H9 (cell line): ENCODE results near the gene CDK17. TPM values are rescaled to one million over a fixed set of nuclear protein-coding genes. Genes with fewer than 3 reads are reported as not detected.

Source experiments
- DNase-seq: peaks from one replicate; pipeline ENCODE4 v3.0.0-alpha.2; 2017
- H2AFZ ChIP-seq: one replicate; pipeline ENCODE4 v1.6.1; 2013; ENCODE audit warnings: mild to moderate bottlenecking, low read length, control low read depth, moderate library complexity
- H2AK5ac ChIP-seq: 2 replicates; pipeline ENCODE4 v1.6.1; 2013; ENCODE audit warnings: low read length, control low read depth, mixed read lengths; ENCODE audit not compliant: insufficient read length
- H2BK120ac ChIP-seq: one replicate; pipeline ENCODE4 v1.6.1; 2013; ENCODE audit warnings: low read depth, mild to moderate bottlenecking, low read length, control low read depth, inconsistent platforms; ENCODE audit not compliant: poor library complexity, severe bottlenecking
- H2BK12ac ChIP-seq: 2 replicates; pipeline ENCODE4 v1.6.1; 2013; ENCODE audit warnings: low read length, control low read depth, mixed read lengths, low read depth; ENCODE audit not compliant: insufficient read length
- H2BK15ac ChIP-seq: 2 replicates; pipeline ENCODE4 v1.6.1; 2013; ENCODE audit warnings: low read depth, low read length, control low read depth
- H2BK20ac ChIP-seq: one replicate; pipeline ENCODE4 v1.6.1; 2013; ENCODE audit warnings: low read depth, mild to moderate bottlenecking, low read length, control low read depth, inconsistent platforms; ENCODE audit not compliant: poor library complexity, severe bottlenecking
- H2BK5ac ChIP-seq: 2 replicates; pipeline ENCODE4 v1.6.1; 2013; ENCODE audit warnings: low read length, control low read depth, mixed read lengths; ENCODE audit not compliant: insufficient read length
- H3K14ac ChIP-seq: 2 replicates; pipeline ENCODE4 v1.6.1; 2013; ENCODE audit warnings: low read length, control low read depth; ENCODE audit not compliant: insufficient read depth
- H3K18ac ChIP-seq: 2 replicates; pipeline ENCODE4 v1.6.1; 2013; ENCODE audit warnings: low read depth, mild to moderate bottlenecking, mixed read lengths, low read length, control low read depth; ENCODE audit not compliant: insufficient read length
- H3K23ac ChIP-seq: 2 replicates; pipeline ENCODE4 v1.6.1; 2013; ENCODE audit warnings: low read length, control low read depth, mixed read lengths, low read depth; ENCODE audit not compliant: insufficient read length
- H3K23me2 ChIP-seq: 2 replicates; pipeline ENCODE4 v1.6.1; 2013; ENCODE audit warnings: low read depth, mild to moderate bottlenecking, mixed read lengths, low read length, control low read depth; ENCODE audit not compliant: insufficient read length, poor library complexity, severe bottlenecking
- H3K27ac ChIP-seq: 2 replicates; pipeline ENCODE4 v1.5.1; 2013; ENCODE audit warnings: low read length, control low read depth, mixed read lengths, low read depth; ENCODE audit not compliant: insufficient read length
- H3K27me3 ChIP-seq: 2 replicates; pipeline ENCODE4 v1.6.1; 2013; ENCODE audit warnings: low read length, control low read depth, inconsistent platforms; ENCODE audit not compliant: insufficient read depth
- H3K4ac ChIP-seq: 2 replicates; pipeline ENCODE4 v1.6.1; 2013; ENCODE audit warnings: low read depth, mild to moderate bottlenecking, control low read depth, inconsistent platforms, low read length, moderate library complexity
- H3K4me1 ChIP-seq: 2 replicates; pipeline ENCODE4 v1.6.1; 2013; ENCODE audit warnings: low read length, control low read depth, inconsistent platforms; ENCODE audit not compliant: insufficient read depth
- H3K4me2 ChIP-seq: 2 replicates; pipeline ENCODE4 v1.6.1; 2013; ENCODE audit warnings: low read length, control low read depth, mixed read lengths; ENCODE audit not compliant: insufficient read length, insufficient read depth
- H3K56ac ChIP-seq: 2 replicates; pipeline ENCODE4 v1.6.1; 2013; ENCODE audit warnings: low read depth, mild to moderate bottlenecking, mixed read lengths, low read length, control low read depth; ENCODE audit not compliant: insufficient read length
- H3K79me1 ChIP-seq: 2 replicates; pipeline ENCODE4 v1.6.1; 2013; ENCODE audit warnings: low read depth, mild to moderate bottlenecking, moderate library complexity, low read length, control low read depth, inconsistent platforms; ENCODE audit not compliant: insufficient read depth, poor library complexity, severe bottlenecking
- H3K79me2 ChIP-seq: 2 replicates; pipeline ENCODE4 v1.6.1; 2013; ENCODE audit warnings: low read length, control low read depth, inconsistent platforms; ENCODE audit not compliant: insufficient read depth
- H3K9ac ChIP-seq: 2 replicates; pipeline ENCODE4 v1.6.1; 2013; ENCODE audit warnings: low read length, control low read depth, mixed read lengths; ENCODE audit not compliant: insufficient read length; ENCODE audit errors: extremely low read depth
- H3K9me3 ChIP-seq: one replicate; pipeline ENCODE4 v1.6.1; 2013; ENCODE audit warnings: low read depth, low read length, inconsistent platforms; ENCODE audit not compliant: control insufficient read depth
- H3T11ph ChIP-seq: one replicate; pipeline ENCODE4 v1.6.1; 2013; ENCODE audit warnings: mild to moderate bottlenecking, low read length, control low read depth, inconsistent platforms
- H4K20me1 ChIP-seq: one replicate; pipeline ENCODE4 v1.6.1; 2013; ENCODE audit not compliant: control insufficient read depth, insufficient read length, insufficient read depth
- H4K5ac ChIP-seq: 2 replicates; pipeline ENCODE4 v1.6.1; 2013; ENCODE audit warnings: low read depth, mild to moderate bottlenecking, mixed read lengths, low read length, control low read depth; ENCODE audit not compliant: insufficient read length
- H4K8ac ChIP-seq: replicated peaks from 2 replicates; pipeline ENCODE4 v1.6.1; 2013; ENCODE audit warnings: low read length, control low read depth, mixed read lengths, low read depth; ENCODE audit not compliant: insufficient read length
- H4K91ac ChIP-seq: 2 replicates; pipeline ENCODE4 v1.6.1; 2013; ENCODE audit warnings: low read depth, mild to moderate bottlenecking, moderate library complexity, mixed read lengths, low read length, control low read depth; ENCODE audit not compliant: insufficient read length
- H3K27ac Mint-ChIP-seq, 3 experiments: 2 replicates in 2 of 3; 3 replicates in 1 of 3; pipeline ENCODE4 v1.8.0; 2020 to 2021; ENCODE audit warnings: mixed read lengths in 3 of 3, mild to moderate bottlenecking in 1 of 3, moderate library complexity in 1 of 3
- H3K27me3 Mint-ChIP-seq: 2 replicates; pipeline ENCODE4 v1.8.0; 2021; ENCODE audit warnings: low read depth, mild to moderate bottlenecking, moderate library complexity, mixed read lengths
- H3K36me3 Mint-ChIP-seq, 3 experiments: 2 replicates in 2 of 3; 3 replicates in 1 of 3; pipeline ENCODE4 v1.8.0; 2020 to 2021; ENCODE audit warnings: low read depth in 3 of 3, mixed read lengths in 3 of 3; ENCODE audit not compliant: insufficient read depth in 1 of 3
- H3K4me1 Mint-ChIP-seq, 2 experiments: 2 replicates each; pipeline ENCODE4 v1.8.0; 2020; ENCODE audit warnings: mixed read lengths in 2 of 2
- H3K4me3 Mint-ChIP-seq, 2 experiments: 2 replicates in 1 of 2; 3 replicates in 1 of 2; pipeline ENCODE4 v1.8.0; 2020 to 2021; ENCODE audit warnings: mild to moderate bottlenecking in 2 of 2, mixed read lengths in 2 of 2, moderate library complexity in 1 of 2
- H3K9me3 Mint-ChIP-seq, 2 experiments: 2 replicates in 1 of 2; 3 replicates in 1 of 2; pipeline ENCODE4 v1.8.0; 2020; ENCODE audit warnings: mild to moderate bottlenecking in 2 of 2, mixed read lengths in 2 of 2, moderate library complexity in 1 of 2
- WGBS: extraction: QIAGEN DNeasy Blood & Tissue Kit; methylation state at CpG from one replicate; pipeline ENCODE4 v1.1.7; 2013; ENCODE audit warnings: missing lambda C conversion rate, low lambda C conversion rate, mixed read lengths; ENCODE audit not compliant: insufficient read length; ENCODE audit errors: extremely low coverage; 5-methylcytosine and 5-hydroxymethylcytosine counted together
- total RNA-seq: library from RNA; stranded (reverse); gene quantifications from 2 replicates; pipeline ENCODE4 v1.2.1, GENCODE V29; 2021
- TF ChIP-seq, protein P1 (sequence below): fragments of 200-600 bp; sonication (generic); conservative IDR thresholded peaks from 3 replicates; pipeline ENCODE4 v1.8.0; 2021; ENCODE audit warnings: antibody characterized with exemption, mild to moderate bottlenecking

The CDK17 gene
- total RNA-seq, 1 experiment from 2014 or later = 28.8 TPM

DNA sequence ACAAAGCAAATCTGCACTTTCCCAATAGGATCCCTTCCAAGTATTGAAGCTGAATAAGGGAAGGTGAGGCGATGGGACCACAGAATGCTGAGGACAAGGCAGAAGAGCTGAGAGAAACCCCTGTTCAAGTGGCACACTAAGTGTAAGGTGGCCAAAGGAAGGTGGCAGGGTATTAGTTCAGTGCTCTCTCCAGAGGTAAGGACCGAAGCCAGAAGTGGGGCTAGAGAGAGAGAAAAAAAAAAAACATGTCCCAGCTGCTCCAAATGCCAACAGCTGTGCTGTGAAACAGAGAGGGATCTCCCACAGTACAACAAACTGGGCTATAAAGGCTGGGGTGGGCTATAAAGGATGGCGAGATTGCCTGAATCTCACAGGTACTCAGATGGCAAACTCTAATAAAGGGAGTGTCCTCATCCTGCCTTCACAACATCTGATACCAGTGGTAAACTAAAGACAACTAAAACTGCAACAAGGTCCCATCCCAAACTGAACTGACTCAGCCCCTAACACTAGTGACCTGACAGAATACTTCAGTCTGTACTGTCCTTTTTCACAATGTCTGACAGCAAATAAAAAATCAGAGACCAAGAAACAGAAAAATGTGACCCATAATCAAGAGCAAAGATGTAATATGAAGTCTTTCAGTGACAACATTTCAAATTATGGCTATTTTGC, 47.9 kb downstream of the CDK17 start:
- H2BK15ac ChIP-seq = no peak overlapping the region
- no peak overlapping the region for H3K23ac ChIP-seq
- no peak overlapping the region for H3K14ac ChIP-seq
- no CpG with 5 or more reads among the region's 3 CpGs for WGBS
- H3K56ac ChIP-seq = no peak overlapping the region
- H2BK20ac ChIP-seq = no peak overlapping the region
- H3T11ph ChIP-seq = no peak overlapping the region
- H3K79me1 ChIP-seq = no peaks in the 10 kb centered on the region
- H3K4me1 ChIP-seq = no peaks in the 10 kb centered on the region
- no peak for DNase-seq
- no peak overlapping the region for H3K18ac ChIP-seq
- Mint-ChIP-seq H3K36me3 (no peaks in the 10 kb centered on the region), H3K9me3 (no peaks in the 10 kb centered on the region), H3K27me3 (no peaks in the 10 kb centered on the region), H3K4me3 (no peak overlapping the region), H3K4me1 (peaks cover 13 to 21% of the 10 kb centered on the region in 2 experiments), H3K27ac (no peak overlapping the region; a peak in 2 of 7 replicates)
- H4K8ac ChIP-seq = no peak overlapping the region
- no peak overlapping the region for H3K27ac ChIP-seq
- H2BK120ac ChIP-seq = no peak overlapping the region
- TF ChIP-seq, protein P1, sequence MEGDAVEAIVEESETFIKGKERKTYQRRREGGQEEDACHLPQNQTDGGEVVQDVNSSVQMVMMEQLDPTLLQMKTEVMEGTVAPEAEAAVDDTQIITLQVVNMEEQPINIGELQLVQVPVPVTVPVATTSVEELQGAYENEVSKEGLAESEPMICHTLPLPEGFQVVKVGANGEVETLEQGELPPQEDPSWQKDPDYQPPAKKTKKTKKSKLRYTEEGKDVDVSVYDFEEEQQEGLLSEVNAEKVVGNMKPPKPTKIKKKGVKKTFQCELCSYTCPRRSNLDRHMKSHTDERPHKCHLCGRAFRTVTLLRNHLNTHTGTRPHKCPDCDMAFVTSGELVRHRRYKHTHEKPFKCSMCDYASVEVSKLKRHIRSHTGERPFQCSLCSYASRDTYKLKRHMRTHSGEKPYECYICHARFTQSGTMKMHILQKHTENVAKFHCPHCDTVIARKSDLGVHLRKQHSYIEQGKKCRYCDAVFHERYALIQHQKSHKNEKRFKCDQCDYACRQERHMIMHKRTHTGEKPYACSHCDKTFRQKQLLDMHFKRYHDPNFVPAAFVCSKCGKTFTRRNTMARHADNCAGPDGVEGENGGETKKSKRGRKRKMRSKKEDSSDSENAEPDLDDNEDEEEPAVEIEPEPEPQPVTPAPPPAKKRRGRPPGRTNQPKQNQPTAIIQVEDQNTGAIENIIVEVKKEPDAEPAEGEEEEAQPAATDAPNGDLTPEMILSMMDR = no peak
- H2BK12ac ChIP-seq = no peak overlapping the region
- no peak overlapping the region for H2BK5ac ChIP-seq
- H3K4me2 ChIP-seq = no peak overlapping the region
- H4K91ac ChIP-seq = no peak overlapping the region
- no peak overlapping the region for H3K4ac ChIP-seq
- H3K9me3 ChIP-seq = no peaks in the 10 kb centered on the region
- no peak overlapping the region for H3K9ac ChIP-seq
- H2AFZ ChIP-seq = no peak overlapping the region
- H4K5ac ChIP-seq = no peak overlapping the region
- H3K79me2 ChIP-seq = peaks cover 2% of the 10 kb centered on the region; the same call in 1 of the 2 replicates
- no peaks in the 10 kb centered on the region for H4K20me1 ChIP-seq
- no peaks in the 10 kb centered on the region; the same call in 1 of the 2 replicates for H3K27me3 ChIP-seq
- no peak overlapping the region for H2AK5ac ChIP-seq
- no peaks in the 10 kb centered on the region for H3K23me2 ChIP-seq
